Natural killer cell (primary cell): ENCODE results near the gene LIFR. TPM values are rescaled to one million over a fixed set of nuclear protein-coding genes. Genes with fewer than 3 reads are reported as not detected.

Experiments
- ATAC-seq, 3 donors: fragments of 150-1000 bp in 2 of 3; fragments of 200-7000 bp in 1 of 3; cut with Tn5 transposase; 1 replicate in 1 of 3; 2 replicates in 2 of 3; pipeline ENCODE4 v1.10.0; 2021; ENCODE audit warnings: mild to moderate bottlenecking in 2 of 3, moderate library complexity in 2 of 3
- DNase-seq, 2 donors: peaks; one replicate each; pipeline versions ENCODE4 v3.0.0 to v3.0.0-alpha.2; 2013 to 2021; ENCODE audit warnings: mixed read lengths in 1 of 2
- H3K27ac ChIP-seq: one replicate; pipeline ENCODE4 v1.5.1; 2013; ENCODE audit warnings: mild to moderate bottlenecking, low read length
- H3K27me3 ChIP-seq: one replicate; pipeline ENCODE4 v1.6.1; 2013; ENCODE audit warnings: low read length; ENCODE audit not compliant: control insufficient read depth, insufficient read depth
- H3K36me3 ChIP-seq: one replicate; pipeline ENCODE4 v1.6.1; 2013; ENCODE audit warnings: low read length; ENCODE audit not compliant: control insufficient read depth, insufficient read depth
- H3K4me1 ChIP-seq: one replicate; pipeline ENCODE4 v1.6.1; 2013; ENCODE audit warnings: low read length; ENCODE audit not compliant: control insufficient read depth, insufficient read depth
- H3K4me3 ChIP-seq: one replicate; pipeline ENCODE4 v1.5.1; 2013; ENCODE audit warnings: low read length
- H3K9me3 ChIP-seq: one replicate; pipeline ENCODE4 v1.6.1; 2013; ENCODE audit warnings: low read length; ENCODE audit not compliant: control insufficient read depth, insufficient read depth
- H3K27ac Mint-ChIP-seq, 2 donors: one replicate each; pipeline ENCODE4 v1.8.0; 2022; ENCODE audit warnings: mild to moderate bottlenecking in 2 of 2, mixed read lengths in 2 of 2, moderate library complexity in 1 of 2
- H3K27me3 Mint-ChIP-seq, 2 donors: one replicate each; pipeline ENCODE4 v1.8.0; 2022; ENCODE audit warnings: low read depth in 2 of 2, mixed read lengths in 2 of 2
- H3K36me3 Mint-ChIP-seq: one replicate; pipeline ENCODE4 v1.8.0; 2022; ENCODE audit warnings: mixed read lengths
- H3K4me1 Mint-ChIP-seq, 2 donors: one replicate each; pipeline ENCODE4 v1.8.0; 2022; ENCODE audit warnings: mixed read lengths in 2 of 2
- H3K4me3 Mint-ChIP-seq: one replicate; pipeline ENCODE4 v1.8.0; 2022; ENCODE audit warnings: mild to moderate bottlenecking, moderate library complexity, mixed read lengths
- H3K9me3 Mint-ChIP-seq, 2 donors: one replicate each; pipeline ENCODE4 v1.8.0; 2022; ENCODE audit warnings: mixed read lengths in 2 of 2
- CTCF ChIP-seq: fragments of 200-600 bp; IDR thresholded peaks from one replicate; pipeline ENCODE4 v1.8.0; 2022; ENCODE audit warnings: antibody characterized with exemption
- WGBS: methylation state at CpG from one replicate; pipeline ENCODE4 v1.1.7; 2013; ENCODE audit warnings: missing lambda C conversion rate; ENCODE audit not compliant: insufficient coverage; 5-methylcytosine and 5-hydroxymethylcytosine counted together
- intact Hi-C: fragments of 100-400 bp; cut with micrococcal nuclease; formaldehyde crosslinking; loops from one replicate; pipeline ENCODE4 v1.14.2; 2022
- total RNA-seq, 4 donors: library from RNA; stranded (reverse); fragments of 120-200 nt in 1 of 4; gene quantifications; one replicate each; pipeline versions ENCODE4 v1.2.3 to v1.2.4, GENCODE V29; 2013 to 2022

The LIFR gene
- total RNA-seq, 3 donors from 2014 or later (not counting 1 experiment from before 2014, with no cell fraction given) = not detected

- no peaks in the 10 kb centered on the region for H3K4me1 Mint-ChIP-seq
- H3K4me3 ChIP-seq = no peak overlapping the region
- H3K27me3 Mint-ChIP-seq = peaks cover 20 to 37% of the 10 kb centered on the region in 2 donors
- no peak overlapping the region for H3K27ac ChIP-seq
- H3K36me3 Mint-ChIP-seq = no peaks in the 10 kb centered on the region
- no peak overlapping the region for H3K27ac Mint-ChIP-seq
- intact Hi-C loops = no loop called here
- TF ChIP-seq CTCF = no peak
- H3K27me3 ChIP-seq = peaks cover 6% of the 10 kb centered on the region
- ATAC-seq (no peak), DNase-seq (no peak)
- no peaks in the 10 kb centered on the region for H3K9me3 ChIP-seq
- H3K4me1 ChIP-seq = no peaks in the 10 kb centered on the region
- no peaks in the 10 kb centered on the region for H3K9me3 Mint-ChIP-seq
- H3K36me3 ChIP-seq = no peaks in the 10 kb centered on the region
- no peak overlapping the region for H3K4me3 Mint-ChIP-seq
- no CpG with 5 or more reads among the region's 1 CpG for WGBS
Measured at GRCh38 chr5:38426490-38426889, 130.0 kb downstream of the LIFR start.
